GM19372 (cell line): ENCODE data around the gene CLIP2.
"Not testable (repeated sequence)": the region's sequence is repeated elsewhere in the genome, so short reads cannot be mapped to it uniquely, and the experiment has no call there.

Experiments
- ATAC-seq: cut with Tn5 transposase; IDR thresholded peaks from one replicate; pipeline ENCODE4 v1.9.1; 2021; ENCODE audit warnings: mild to moderate bottlenecking, low read depth, moderate library complexity; ENCODE audit not compliant: unreplicated experiment

CLIP2 gene

GRCh38 chr7:74420006-74420405 is 130.8 kb downstream of the CLIP2 start:
- ATAC-seq, result no peak

DNA sequence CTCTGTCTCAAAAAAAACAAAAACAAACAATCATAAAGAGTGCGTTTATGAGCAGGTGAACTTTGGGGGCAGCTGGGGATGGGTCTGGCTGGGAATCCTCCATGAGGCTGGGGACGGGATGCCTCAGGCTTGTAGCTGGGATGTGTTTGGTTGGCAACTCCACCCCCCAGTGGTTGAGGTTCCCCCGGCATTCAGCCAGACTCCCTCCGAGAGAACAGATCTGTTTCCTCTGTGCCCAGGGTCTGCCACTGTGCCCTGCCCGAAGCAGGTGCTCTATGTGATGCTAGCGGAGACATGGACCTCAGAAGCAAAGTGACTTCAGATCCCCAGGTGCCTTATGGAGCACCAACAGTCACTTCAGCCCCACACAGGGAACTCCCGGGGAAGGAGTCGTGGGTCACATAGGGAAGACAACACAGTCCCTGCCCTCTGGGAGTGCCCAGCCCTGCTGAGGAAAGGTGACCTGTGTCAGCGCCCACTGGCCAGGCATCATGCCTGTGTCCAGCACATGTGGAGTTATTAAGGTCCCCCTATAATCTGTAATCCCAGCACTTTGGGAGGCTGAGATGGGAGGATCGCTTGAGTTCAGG is 135.2 kb downstream of the CLIP2 start:
- ATAC-seq, result no peak

DNA sequence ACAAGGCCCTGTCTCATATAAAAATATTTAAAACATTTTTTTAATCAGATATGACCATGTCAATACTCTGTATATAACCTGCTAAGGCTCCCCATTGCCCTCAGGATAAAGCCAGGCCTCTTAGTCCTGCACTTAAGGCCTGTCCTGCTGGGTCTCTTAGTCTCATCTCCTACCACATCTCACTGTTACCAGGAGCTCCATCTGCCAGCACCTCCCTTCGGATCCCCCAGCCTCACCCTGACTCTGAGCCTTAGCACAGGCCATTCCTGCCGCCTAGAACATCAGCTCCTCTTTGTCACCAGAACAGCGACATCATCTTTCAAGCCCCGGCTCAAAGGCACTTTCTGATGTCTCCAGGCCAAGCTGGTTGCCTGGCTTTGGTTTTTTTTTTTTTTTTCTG is 138.8 kb downstream of the CLIP2 start:
- no peak for ATAC-seq

- ATAC-seq, result no peak
Measured at GRCh38 chr7:74429153-74429747, 140.0 kb downstream of the CLIP2 start.

GRCh38 chr7:74430409-74430808 is 141.2 kb downstream of the CLIP2 start:
- not testable (repeated sequence) for ATAC-seq

- ATAC-seq, result no peak
Measured at GRCh38 chr7:74430961-74431466, 141.8 kb downstream of the CLIP2 start.

- not testable (repeated sequence) for ATAC-seq
Measured at GRCh38 chr7:74437291-74437571, 148.0 kb downstream of the CLIP2 start.

DNA sequence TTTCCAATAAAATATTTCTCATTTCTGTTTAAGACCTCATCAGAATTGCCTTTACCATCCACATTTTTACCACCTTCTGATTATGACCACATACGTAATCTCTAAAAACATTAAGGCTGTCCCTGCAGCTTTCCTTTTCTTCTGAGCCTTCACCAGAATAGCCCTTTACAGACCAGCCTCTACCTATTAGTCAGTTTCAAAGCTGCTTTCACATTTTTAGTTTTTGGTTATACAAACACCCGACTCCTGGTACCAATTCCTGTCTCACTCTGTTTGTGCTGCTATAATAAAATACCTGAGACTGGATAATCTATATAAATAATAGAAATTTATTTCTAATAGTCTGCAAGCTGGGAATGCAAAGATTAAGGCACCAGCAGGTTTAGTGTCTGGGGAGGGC is 149.1 kb downstream of the CLIP2 start:
- no peak for ATAC-seq

DNA sequence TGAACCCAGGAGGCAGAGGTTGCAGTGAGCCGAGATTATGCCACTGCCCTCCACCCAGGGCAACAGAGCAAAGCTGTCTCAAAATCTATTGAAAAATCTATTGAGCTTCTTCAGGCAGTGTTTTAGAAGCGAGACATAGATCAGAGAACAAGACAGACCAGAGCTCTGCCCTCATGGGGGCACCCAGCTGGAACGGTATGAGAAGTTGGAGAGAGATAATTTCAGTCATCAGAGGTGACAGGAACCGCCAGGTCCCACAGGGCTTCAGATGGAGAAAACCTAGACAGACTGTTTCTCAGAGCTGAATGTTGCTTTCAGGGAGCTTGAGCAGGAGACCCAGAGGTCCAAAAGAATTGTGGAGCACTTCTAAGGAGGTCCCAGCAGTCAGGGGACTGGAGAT is 150.3 kb downstream of the CLIP2 start:
- no peak for ATAC-seq

- ATAC-seq, result not testable (repeated sequence)
Measured at GRCh38 chr7:74440143-74440542, 150.9 kb downstream of the CLIP2 start.

GRCh38 chr7:74441801-74442200 is 152.6 kb downstream of the CLIP2 start:
- ATAC-seq, result no peak

DNA sequence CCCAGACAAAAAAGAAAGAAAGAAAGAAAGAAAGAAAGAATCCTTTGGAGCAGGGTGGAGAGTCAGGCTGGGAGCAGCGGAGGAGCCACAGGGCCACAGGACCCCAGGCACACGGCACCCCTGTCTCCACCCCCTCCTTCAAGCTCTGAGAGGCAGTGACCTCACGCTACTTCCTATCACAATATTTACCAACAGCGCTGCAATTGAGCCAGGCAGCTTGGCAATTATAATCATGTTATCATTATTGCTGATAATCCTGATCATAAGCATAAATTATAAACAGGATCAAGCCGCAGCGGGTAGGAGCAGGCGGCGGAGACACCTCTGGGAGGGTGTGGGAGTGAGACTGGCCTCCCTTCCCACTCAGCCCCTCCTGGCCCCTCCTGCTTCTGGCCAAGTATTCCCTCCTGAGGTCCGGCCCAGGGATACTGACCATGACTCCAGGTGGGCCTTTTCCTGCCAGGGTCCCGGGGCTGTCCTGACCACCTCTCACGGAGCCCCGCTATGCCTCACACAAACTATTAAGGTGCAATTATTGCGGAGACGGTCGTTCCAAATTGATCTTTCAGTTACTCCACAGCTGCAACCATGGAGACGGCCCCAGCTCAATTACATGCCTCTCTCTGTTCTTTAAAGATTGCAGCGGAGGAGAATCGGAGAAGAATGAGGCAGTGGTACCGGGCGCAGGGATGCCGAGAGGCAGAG is 154.5 kb downstream of the CLIP2 start:
- no peak for ATAC-seq

GRCh38 chr7:74449144-74449543 is 159.9 kb downstream of the CLIP2 start:
- ATAC-seq, result no peak

- no peak for ATAC-seq
Measured at GRCh38 chr7:74449809-74450397, 160.7 kb downstream of the CLIP2 start.

DNA sequence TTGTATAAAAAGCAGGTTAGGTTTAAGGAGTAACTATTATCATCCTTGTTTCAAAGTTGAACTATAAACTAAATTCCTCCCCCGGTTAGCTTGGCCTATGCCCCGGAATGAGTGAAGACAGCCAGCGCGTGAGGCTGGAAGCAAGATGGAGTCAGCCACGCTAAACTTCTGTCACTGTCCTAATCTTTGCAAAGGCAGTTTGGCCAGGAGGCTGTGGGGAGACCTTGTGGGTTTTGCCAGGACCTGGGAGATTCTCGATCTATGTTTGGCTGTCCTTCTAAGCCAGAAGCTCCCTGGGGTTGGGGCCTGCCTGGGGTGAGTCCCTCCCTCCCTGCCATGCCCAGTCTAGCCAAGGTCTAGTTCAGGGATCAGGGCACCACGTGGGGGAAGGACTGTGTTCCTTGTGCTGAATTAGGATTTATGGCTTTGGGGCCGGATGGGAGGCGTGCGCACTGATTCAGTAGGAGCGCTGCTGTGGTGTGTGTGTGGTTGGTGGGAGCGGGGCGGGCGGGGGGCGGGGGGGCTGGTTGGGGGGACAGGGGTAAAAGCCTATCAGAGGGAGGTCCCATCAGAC is 163.6 kb downstream of the CLIP2 start:
- ATAC-seq, result no peak

GRCh38 chr7:74453322-74454011 is 164.3 kb downstream of the CLIP2 start, which contains the start of gene GTF2IRD1:
Gene GTF2IRD1 (plus strand): TSS chr7:74453906. CDS start chr7:74508081, 54,175 bp downstream.
- ATAC-seq, result no peak

GRCh38 chr7:74454021-74454924 is 165.1 kb downstream of the CLIP2 start:
- ATAC-seq, result no peak

GRCh38 chr7:74454925-74455288 is 165.7 kb downstream of the CLIP2 start:
- no peak for ATAC-seq

- no peak for ATAC-seq
Measured at GRCh38 chr7:74455291-74455804, 166.1 kb downstream of the CLIP2 start.
